ENCODE results near the gene ETV6.

GRCh38 chr12:11884706-11885105, 235.2 kb downstream of the ETV6 start:
- TF ChIP-seq CTCF (IDR thresholded peaks at IDR 0.05) (no peak), POLR2A (IDR thresholded peaks at IDR 0.05) (no peak)

All from lower leg skin (tissue), 3 donors.